GM12801 (cell line): ENCODE data around the gene LVRN.

Source experiments
- CTCF ChIP-seq: IDR thresholded peaks from one replicate; pipeline ENCODE4 v1.5.1; 2011; ENCODE audit warnings: control low read depth; ENCODE audit not compliant: insufficient read length; ENCODE audit errors: extremely low read depth

LVRN gene

GRCh38 chr5:115992848-115993350 lies 30.6 kb downstream of the LVRN start:
- TF ChIP-seq CTCF = no peak

GRCh38 chr5:115995351-115995750 lies 33.1 kb downstream of the LVRN start:
- TF ChIP-seq CTCF = no peak

- TF ChIP-seq CTCF = no peak
Measured at GRCh38 chr5:116002116-116002906, 40.0 kb downstream of the LVRN start.

GRCh38 chr5:116004248-116004647 lies 42.0 kb downstream of the LVRN start:
- TF ChIP-seq CTCF = no peak

- TF ChIP-seq CTCF = no peak
Measured at GRCh38 chr5:116009806-116010205, 47.5 kb downstream of the LVRN start.

- no peak for TF ChIP-seq CTCF
Measured at GRCh38 chr5:116011046-116011445, 48.8 kb downstream of the LVRN start.

- TF ChIP-seq CTCF = no peak
Measured at GRCh38 chr5:116013207-116013785, 51.0 kb downstream of the LVRN start.
